SK-N-SH treated with all-trans-retinoic acid at 6 μM for 48 hours (cell line): ENCODE measurements around the gene KCTD17.

Experiments
- ATAC-seq: fragments of 200-7000 bp; cut with Tn5 transposase; 3 replicates; pipeline ENCODE4 v1.9.1; 2020; ENCODE audit warnings: mild to moderate bottlenecking, moderate library complexity
- ARNTL ChIP-seq: fragments of 450-650 bp; formaldehyde crosslinking; IDR thresholded peaks from 2 replicates; pipeline ENCODE4 v1.5.0; 2020; ENCODE audit warnings: low read depth, mild to moderate bottlenecking, moderate library complexity, borderline replicate concordance
- BACH2 ChIP-seq: fragments of 250-450 bp; sonication (Bioruptor Pico); IDR thresholded peaks from 2 replicates; pipeline ENCODE4 v1.9.0; 2021; ENCODE audit warnings: mild to moderate bottlenecking, borderline replicate concordance
- CSDC2 ChIP-seq: fragments of 250-450 bp; sonication (Bioruptor Pico); IDR thresholded peaks from 2 replicates; pipeline ENCODE4 v1.5.0; 2020; ENCODE audit warnings: mild to moderate bottlenecking, moderate library complexity
- GLIS3 ChIP-seq: fragments of 250-450 bp; sonication (Bioruptor Pico); IDR thresholded peaks from 2 replicates; pipeline ENCODE4 v1.5.0; 2020; ENCODE audit warnings: mild to moderate bottlenecking, moderate library complexity
- ISL1 ChIP-seq: fragments of 250-450 bp; sonication (Bioruptor Pico); IDR thresholded peaks from 2 replicates; pipeline ENCODE4 v2.1.2; 2022; ENCODE audit warnings: mild to moderate bottlenecking, moderate library complexity
- OSR1 ChIP-seq: fragments of 250-450 bp; sonication (Bioruptor Pico); IDR thresholded peaks from 2 replicates; pipeline ENCODE4 v1.8.0; 2022; ENCODE audit warnings: moderate library complexity, mild to moderate bottlenecking, inconsistent platforms
- PPARA ChIP-seq: fragments of 250-450 bp; sonication (Bioruptor Pico); IDR thresholded peaks from 2 replicates; pipeline ENCODE4 v1.5.0; 2020; ENCODE audit warnings: mild to moderate bottlenecking, borderline replicate concordance
- TOX ChIP-seq: fragments of 250-450 bp; sonication (Bioruptor Pico); IDR thresholded peaks from 2 replicates; pipeline ENCODE4 v1.8.0; 2021; ENCODE audit warnings: mild to moderate bottlenecking, moderate library complexity, borderline replicate concordance
- ZC3H10 ChIP-seq: fragments of 250-450 bp; sonication (Bioruptor Pico); IDR thresholded peaks from 2 replicates; pipeline ENCODE4 v1.5.1; 2021; ENCODE audit warnings: mild to moderate bottlenecking, moderate library complexity
- ZFP30 ChIP-seq: fragments of 450-650 bp; formaldehyde crosslinking; IDR thresholded peaks from 2 replicates; pipeline ENCODE4 v1.5.0; 2022; ENCODE audit warnings: mild to moderate bottlenecking, moderate library complexity
- ZNF70 ChIP-seq: fragments of 450-650 bp; formaldehyde crosslinking; IDR thresholded peaks from 2 replicates; pipeline ENCODE4 v1.5.0; 2020; ENCODE audit warnings: mild to moderate bottlenecking, moderate library complexity
- TF ChIP-seq, protein P1 (sequence below): fragments of 250-450 bp; sonication (Bioruptor Pico); IDR thresholded peaks from 2 replicates; pipeline ENCODE4 v1.5.1; 2021; ENCODE audit warnings: mild to moderate bottlenecking, moderate library complexity
- TF ChIP-seq, protein P2 (sequence below): fragments of 250-450 bp; sonication (Bioruptor Pico); IDR thresholded peaks from 2 replicates; pipeline ENCODE4 v1.5.0; 2020; ENCODE audit warnings: mild to moderate bottlenecking, moderate library complexity
- TF ChIP-seq, protein P3 (sequence below): fragments of 250-450 bp; sonication (Bioruptor Pico); IDR thresholded peaks from 2 replicates; pipeline ENCODE4 v1.5.1; 2020; ENCODE audit warnings: low read depth, mild to moderate bottlenecking, moderate library complexity
- TF ChIP-seq, protein P4 (sequence below): fragments of 250-450 bp; sonication (Bioruptor Pico); IDR thresholded peaks from 2 replicates; pipeline ENCODE4 v1.8.0; 2021; ENCODE audit warnings: low read depth, mild to moderate bottlenecking, moderate library complexity, borderline replicate concordance

Gene KCTD17

DNA sequence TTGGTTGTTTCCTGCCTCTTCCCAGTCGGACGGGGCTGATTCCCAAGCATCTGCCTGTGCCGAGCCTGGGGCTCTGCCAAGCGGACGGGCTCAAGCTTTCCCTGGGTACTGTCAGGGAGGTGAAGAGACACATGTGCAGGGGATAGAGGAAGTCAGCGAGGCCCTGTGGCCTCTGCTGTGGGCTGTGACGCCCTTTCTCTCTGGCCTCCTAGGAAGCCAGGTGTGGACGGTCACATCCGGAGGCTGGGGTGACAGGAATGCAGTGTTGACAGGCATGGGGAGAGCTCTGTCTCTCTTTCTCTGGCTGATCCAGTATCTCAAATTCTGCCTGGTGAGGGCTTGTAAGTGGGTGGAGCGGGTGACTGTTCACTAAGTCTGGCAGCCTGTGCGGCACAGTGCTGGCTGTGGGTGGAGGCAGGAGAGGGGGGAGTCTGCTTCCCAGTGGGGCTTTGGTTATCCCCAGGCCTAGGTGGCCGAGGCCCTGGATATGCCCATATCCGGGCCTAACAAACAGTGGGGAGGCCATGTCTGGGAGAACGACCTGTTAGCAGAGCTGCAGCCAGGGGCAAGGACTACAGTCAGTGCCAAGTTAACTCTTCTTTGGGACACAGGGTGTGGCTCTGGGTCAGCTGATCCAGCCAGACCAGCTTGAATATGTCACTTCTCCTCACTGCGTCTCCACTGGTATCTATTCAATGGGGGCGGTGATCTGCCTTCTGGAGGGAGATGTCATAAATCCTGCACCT lies 1.9 kb downstream of the KCTD17 start:
- no peak for TF ChIP-seq ISL1
- TF ChIP-seq, protein P1, sequence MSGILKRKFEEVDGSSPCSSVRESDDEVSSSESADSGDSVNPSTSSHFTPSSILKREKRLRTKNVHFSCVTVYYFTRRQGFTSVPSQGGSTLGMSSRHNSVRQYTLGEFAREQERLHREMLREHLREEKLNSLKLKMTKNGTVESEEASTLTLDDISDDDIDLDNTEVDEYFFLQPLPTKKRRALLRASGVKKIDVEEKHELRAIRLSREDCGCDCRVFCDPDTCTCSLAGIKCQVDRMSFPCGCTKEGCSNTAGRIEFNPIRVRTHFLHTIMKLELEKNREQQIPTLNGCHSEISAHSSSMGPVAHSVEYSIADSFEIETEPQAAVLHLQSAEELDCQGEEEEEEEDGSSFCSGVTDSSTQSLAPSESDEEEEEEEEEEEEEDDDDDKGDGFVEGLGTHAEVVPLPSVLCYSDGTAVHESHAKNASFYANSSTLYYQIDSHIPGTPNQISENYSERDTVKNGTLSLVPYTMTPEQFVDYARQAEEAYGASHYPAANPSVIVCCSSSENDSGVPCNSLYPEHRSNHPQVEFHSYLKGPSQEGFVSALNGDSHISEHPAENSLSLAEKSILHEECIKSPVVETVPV (CRISPR knock-in tag) = no peak
- ATAC-seq = no peak

DNA sequence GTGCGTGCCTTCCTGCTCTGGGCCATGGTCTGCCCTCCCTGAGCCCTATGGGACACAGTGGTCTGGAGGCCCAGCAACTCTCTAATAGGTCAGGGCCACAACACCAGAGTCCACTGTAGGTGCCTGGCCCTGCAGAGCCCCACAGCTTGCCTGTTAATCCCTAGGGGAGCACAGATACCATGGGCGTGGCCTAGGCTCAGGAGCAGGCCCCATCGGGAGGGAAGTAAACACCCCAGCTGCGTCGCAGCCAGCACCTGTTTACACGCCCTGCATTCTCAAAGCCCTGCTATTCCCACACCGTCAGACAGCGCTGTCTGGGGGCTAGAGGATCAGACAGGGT lies 2.5 kb downstream of the KCTD17 start:
- ATAC-seq = no peak
- TF ChIP-seq ZFP30 (CRISPR knock-in tag) (no peak), ZNF70 (no peak), GLIS3 (CRISPR knock-in tag) (no peak), CSDC2 (CRISPR knock-in tag) (no peak), BACH2 (CRISPR knock-in tag) (no peak), TOX (no peak), ZC3H10 (CRISPR knock-in tag) (no peak), ARNTL (no peak), OSR1 (CRISPR knock-in tag) (no peak)
- TF ChIP-seq, protein P2, sequence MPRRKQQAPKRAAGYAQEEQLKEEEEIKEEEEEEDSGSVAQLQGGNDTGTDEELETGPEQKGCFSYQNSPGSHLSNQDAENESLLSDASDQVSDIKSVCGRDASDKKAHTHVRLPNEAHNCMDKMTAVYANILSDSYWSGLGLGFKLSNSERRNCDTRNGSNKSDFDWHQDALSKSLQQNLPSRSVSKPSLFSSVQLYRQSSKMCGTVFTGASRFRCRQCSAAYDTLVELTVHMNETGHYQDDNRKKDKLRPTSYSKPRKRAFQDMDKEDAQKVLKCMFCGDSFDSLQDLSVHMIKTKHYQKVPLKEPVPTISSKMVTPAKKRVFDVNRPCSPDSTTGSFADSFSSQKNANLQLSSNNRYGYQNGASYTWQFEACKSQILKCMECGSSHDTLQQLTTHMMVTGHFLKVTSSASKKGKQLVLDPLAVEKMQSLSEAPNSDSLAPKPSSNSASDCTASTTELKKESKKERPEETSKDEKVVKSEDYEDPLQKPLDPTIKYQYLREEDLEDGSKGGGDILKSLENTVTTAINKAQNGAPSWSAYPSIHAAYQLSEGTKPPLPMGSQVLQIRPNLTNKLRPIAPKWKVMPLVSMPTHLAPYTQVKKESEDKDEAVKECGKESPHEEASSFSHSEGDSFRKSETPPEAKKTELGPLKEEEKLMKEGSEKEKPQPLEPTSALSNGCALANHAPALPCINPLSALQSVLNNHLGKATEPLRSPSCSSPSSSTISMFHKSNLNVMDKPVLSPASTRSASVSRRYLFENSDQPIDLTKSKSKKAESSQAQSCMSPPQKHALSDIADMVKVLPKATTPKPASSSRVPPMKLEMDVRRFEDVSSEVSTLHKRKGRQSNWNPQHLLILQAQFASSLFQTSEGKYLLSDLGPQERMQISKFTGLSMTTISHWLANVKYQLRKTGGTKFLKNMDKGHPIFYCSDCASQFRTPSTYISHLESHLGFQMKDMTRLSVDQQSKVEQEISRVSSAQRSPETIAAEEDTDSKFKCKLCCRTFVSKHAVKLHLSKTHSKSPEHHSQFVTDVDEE = no peak
- TF ChIP-seq, protein P3, sequence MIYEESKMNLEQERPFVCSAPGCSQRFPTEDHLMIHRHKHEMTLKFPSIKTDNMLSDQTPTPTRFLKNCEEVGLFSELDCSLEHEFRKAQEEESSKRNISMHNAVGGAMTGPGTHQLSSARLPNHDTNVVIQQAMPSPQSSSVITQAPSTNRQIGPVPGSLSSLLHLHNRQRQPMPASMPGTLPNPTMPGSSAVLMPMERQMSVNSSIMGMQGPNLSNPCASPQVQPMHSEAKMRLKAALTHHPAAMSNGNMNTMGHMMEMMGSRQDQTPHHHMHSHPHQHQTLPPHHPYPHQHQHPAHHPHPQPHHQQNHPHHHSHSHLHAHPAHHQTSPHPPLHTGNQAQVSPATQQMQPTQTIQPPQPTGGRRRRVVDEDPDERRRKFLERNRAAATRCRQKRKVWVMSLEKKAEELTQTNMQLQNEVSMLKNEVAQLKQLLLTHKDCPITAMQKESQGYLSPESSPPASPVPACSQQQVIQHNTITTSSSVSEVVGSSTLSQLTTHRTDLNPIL (CRISPR knock-in tag) = no peak
- TF ChIP-seq, all 23 proteins: peak for 0

DNA sequence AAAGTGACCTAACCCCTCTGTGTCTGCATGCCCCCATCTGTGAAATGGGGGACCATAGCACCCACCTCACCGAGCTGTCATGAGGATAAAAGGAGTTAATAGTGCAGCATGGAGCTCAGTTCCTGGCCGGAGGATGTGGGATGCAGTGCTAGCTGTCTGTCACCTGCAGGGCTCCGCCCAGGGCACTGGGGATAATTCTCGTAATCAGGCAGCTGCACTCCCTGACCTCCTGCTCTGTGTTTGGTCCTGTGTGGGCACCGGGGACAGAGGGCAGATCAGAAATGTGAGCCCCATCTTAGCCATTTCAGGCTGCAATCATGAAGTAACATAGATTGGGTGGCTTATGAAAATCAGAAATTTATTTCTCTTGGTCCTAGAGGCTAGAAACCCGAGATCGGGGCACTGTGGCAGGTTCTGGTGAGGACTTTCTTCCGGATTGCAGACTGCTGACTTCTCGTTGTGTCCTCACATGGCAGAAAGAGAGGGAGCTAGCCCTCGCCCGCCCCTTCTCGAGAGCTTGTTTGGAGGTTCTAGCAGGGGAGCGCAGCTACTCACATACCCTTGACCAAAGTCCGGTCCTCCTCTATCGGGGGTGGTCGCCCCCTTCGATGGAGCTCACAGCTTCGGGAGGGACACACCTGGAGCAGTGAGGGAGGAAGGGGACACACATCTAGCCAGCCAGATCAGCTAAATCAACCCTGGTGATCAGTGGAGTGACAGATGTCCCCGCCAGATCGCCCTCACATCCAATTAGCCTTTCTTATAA lies 3.2 kb downstream of the KCTD17 start:
- no peak for ATAC-seq
- TF ChIP-seq OSR1 (CRISPR knock-in tag) (no peak), ZFP30 (CRISPR knock-in tag) (no peak), PPARA (no peak), ZNF70 (no peak)
- TF ChIP-seq, protein P4, sequence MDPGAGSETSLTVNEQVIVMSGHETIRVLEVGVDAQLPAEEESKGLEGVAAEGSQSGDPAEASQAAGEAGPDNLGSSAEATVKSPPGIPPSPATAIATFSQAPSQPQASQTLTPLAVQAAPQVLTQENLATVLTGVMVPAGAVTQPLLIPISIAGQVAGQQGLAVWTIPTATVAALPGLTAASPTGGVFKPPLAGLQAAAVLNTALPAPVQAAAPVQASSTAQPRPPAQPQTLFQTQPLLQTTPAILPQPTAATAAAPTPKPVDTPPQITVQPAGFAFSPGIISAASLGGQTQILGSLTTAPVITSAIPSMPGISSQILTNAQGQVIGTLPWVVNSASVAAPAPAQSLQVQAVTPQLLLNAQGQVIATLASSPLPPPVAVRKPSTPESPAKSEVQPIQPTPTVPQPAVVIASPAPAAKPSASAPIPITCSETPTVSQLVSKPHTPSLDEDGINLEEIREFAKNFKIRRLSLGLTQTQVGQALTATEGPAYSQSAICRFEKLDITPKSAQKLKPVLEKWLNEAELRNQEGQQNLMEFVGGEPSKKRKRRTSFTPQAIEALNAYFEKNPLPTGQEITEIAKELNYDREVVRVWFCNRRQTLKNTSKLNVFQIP = no peak
- TF ChIP-seq, all 23 proteins: peak for 0

DNA sequence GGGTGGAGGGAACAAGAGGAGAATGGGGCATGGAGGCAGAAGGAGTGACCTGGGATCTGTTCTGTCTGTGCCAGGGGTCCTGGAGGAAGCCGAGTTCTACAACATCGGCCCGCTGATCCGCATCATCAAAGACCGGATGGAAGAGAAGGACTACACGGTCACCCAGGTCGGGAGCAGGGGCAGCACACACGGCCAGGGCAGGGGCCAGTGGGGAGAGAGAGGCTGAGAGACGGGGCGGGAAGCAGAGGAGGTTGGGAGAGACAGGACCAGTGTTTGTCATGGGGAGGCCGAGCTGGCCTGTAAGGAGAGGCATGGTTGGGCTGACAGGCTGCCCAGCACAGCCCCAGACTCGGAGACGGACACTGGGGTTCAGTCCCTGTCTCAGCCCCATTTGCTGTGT lies 4.7 kb downstream of the KCTD17 start:
- no peak for ATAC-seq
- TF ChIP-seq, protein P4 = no peak
- no peak for TF ChIP-seq ISL1
- TF ChIP-seq OSR1 (CRISPR knock-in tag) = no peak
- TF ChIP-seq, protein P1 (CRISPR knock-in tag) = no peak
- TF ChIP-seq ARNTL = no peak
- TF ChIP-seq ZC3H10 (CRISPR knock-in tag) = no peak
- TF ChIP-seq, protein P3 (CRISPR knock-in tag) = no peak
- TF ChIP-seq, all 23 proteins: peak for 0
